GM12878 (cell line): Measurements from ENCODE around the gene MIEN1.

Experiments
- CTCF ChIP-seq, 3 experiments: IDR thresholded peaks in 2 of 3; conservative IDR thresholded peaks in 1 of 3; 2 replicates each; pipeline ENCODE4 v1.5.1; 2011; ENCODE audit warnings: low read depth in 3 of 3, low read length in 3 of 3, mild to moderate bottlenecking in 3 of 3, control low read depth in 2 of 3, moderate library complexity in 2 of 3, inconsistent platforms in 1 of 3, mixed read lengths in 1 of 3; ENCODE audit not compliant: control insufficient read depth in 2 of 3, insufficient read depth in 1 of 3; ENCODE audit errors: extremely low read depth in 1 of 3
- E2F4 ChIP-seq: IDR thresholded peaks from 2 replicates; pipeline ENCODE4 v1.6.1; 2012; ENCODE audit warnings: low read depth, low read length, improper control_type of control experiment
- EP300 ChIP-seq, 2 experiments: fragments of 150-350 bp in 1 of 2; IDR thresholded peaks; 2 replicates each; pipeline ENCODE4 v1.6.1; 2011 to 2012; ENCODE audit warnings: low read depth in 2 of 2, low read length in 2 of 2, borderline replicate concordance in 1 of 2, improper control_type of control experiment in 1 of 2, inconsistent platforms in 1 of 2; ENCODE audit not compliant: control insufficient read depth in 1 of 2
- EZH2 ChIP-seq: IDR thresholded peaks from 2 replicates; pipeline ENCODE4 v1.6.1; 2012; ENCODE audit warnings: low read depth, mild to moderate bottlenecking, control low read depth, inconsistent platforms, low read length, borderline replicate concordance; ENCODE audit not compliant: control insufficient read depth
- MAX ChIP-seq: IDR thresholded peaks from 2 replicates; pipeline ENCODE4 v1.6.1; 2012; ENCODE audit warnings: low read depth, low read length, improper control_type of control experiment
- MXI1 ChIP-seq: fragments of 150-350 bp; IDR thresholded peaks from 2 replicates; pipeline ENCODE4 v1.6.1; 2011; ENCODE audit warnings: low read depth, mild to moderate bottlenecking, inconsistent platforms, low read length, improper control_type of control experiment
- POLR2A ChIP-seq: IDR thresholded peaks from 2 replicates; pipeline ENCODE4 v1.6.1; 2011; ENCODE audit warnings: low read depth, mild to moderate bottlenecking, low read length
- RFX5 ChIP-seq: IDR thresholded peaks from 2 replicates; pipeline ENCODE4 v1.6.1; 2011; ENCODE audit warnings: low read depth, low read length, improper control_type of control experiment
- SIN3A ChIP-seq: IDR thresholded peaks from 2 replicates; pipeline ENCODE4 v1.6.1; 2012; ENCODE audit warnings: low read depth, low read length, improper control_type of control experiment
- YY1 ChIP-seq: IDR thresholded peaks from 2 replicates; pipeline ENCODE4 v1.6.1; 2011; ENCODE audit warnings: low read depth, mild to moderate bottlenecking, low read length

GRCh38 chr17:39701784-39702422 lies 28.4 kb downstream of the MIEN1 start:
- TF ChIP-seq YY1 (no peak), E2F4 (no peak), SIN3A (no peak), MAX (no peak), POLR2A (no peak), CTCF (IDR thresholded peaks at IDR 0.05 in 2 of 3, conservative IDR thresholded peaks at IDR 0.05 in 1 of 3; ENCODE audit: control insufficient read depth in 2 of 3, extremely low read depth in 1 of 3, insufficient read depth in 1 of 3, low read depth in 3 of 3, low read length in 3 of 3) (no peak), EZH2 (no peak), MXI1 (no peak), RFX5 (no peak), EP300 (IDR thresholded peaks at IDR 0.05; ENCODE audit: borderline replicate concordance in 1 of 2, control insufficient read depth in 1 of 2, low read depth in 2 of 2, low read length in 2 of 2) (no peak)
